Renal pelvis (tissue), 12 donors: ENCODE data around the gene LDB1. TPM values are rescaled to one million over a fixed set of nuclear protein-coding genes. Genes with fewer than 3 reads are reported as not detected.
A peak's percentile ranks its signal among the peaks of the same experiment; 100 is the strongest.

Source experiments
- DNase-seq: peaks from one replicate; pipeline ENCODE4 v3.0.0-alpha.2; 2013
- long read RNA-seq, 16 experiments: transcript quantifications; one replicate each; lab custom pipeline, GENCODE V29; 2026
- polyA plus RNA-seq, 3 donors: library from polyadenylated mRNA; unstranded; fragments of 120-200 nt; gene quantifications; one replicate each; pipeline ENCODE4 v1.2.1, GENCODE V29; 2013; ENCODE audit not compliant: insufficient read length in 3 of 3

LDB1 gene, protein sequence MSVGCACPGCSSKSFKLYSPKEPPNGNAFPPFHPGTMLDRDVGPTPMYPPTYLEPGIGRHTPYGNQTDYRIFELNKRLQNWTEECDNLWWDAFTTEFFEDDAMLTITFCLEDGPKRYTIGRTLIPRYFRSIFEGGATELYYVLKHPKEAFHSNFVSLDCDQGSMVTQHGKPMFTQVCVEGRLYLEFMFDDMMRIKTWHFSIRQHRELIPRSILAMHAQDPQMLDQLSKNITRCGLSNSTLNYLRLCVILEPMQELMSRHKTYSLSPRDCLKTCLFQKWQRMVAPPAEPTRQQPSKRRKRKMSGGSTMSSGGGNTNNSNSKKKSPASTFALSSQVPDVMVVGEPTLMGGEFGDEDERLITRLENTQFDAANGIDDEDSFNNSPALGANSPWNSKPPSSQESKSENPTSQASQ
- polyA plus RNA-seq = 100 to 1,000 TPM; 120 to 144 (median 126) TPM
- long read RNA-seq, donor 1, partial matches to known transcripts = 20 of 27 reads
- long read RNA-seq, donor 1, other reads (novel, unspliced or antisense) = 0 of 27 reads
- long read RNA-seq, donor 2, transcript LDB1-201 (11 exons, 2,285 nt) = minor isoform, 9 of 69 reads
- long read RNA-seq, donor 2, transcript LDB1-202 (11 exons, 2,089 nt) = major isoform, 11 of 69 reads
- long read RNA-seq, donor 2, partial matches to known transcripts = 34 of 69 reads
- long read RNA-seq, donor 2, other reads (novel, unspliced or antisense) = 13 of 69 reads
- long read RNA-seq, donor 3, transcript LDB1-202 (11 exons, 2,089 nt) = major isoform, 6 of 42 reads
- long read RNA-seq, donor 3, transcript LDB1-201 (11 exons, 2,285 nt) = minor isoform, 5 of 42 reads
- long read RNA-seq, donor 3, partial matches to known transcripts = 31 of 42 reads
- long read RNA-seq, donor 3, other reads (novel, unspliced or antisense) = 0 of 42 reads
- long read RNA-seq, donor 4, transcript LDB1-202 (11 exons, 2,089 nt) = major isoform, 6 of 38 reads
- long read RNA-seq, donor 4, partial matches to known transcripts = 22 of 38 reads
- long read RNA-seq, donor 4, other reads (novel, unspliced or antisense) = 6 of 38 reads
- long read RNA-seq, donor 5, partial matches to known transcripts = 13 of 19 reads
- long read RNA-seq, donor 5, other reads (novel, unspliced or antisense) = 0 of 19 reads
- long read RNA-seq, donor 6, transcript LDB1-202 (11 exons, 2,089 nt) = major isoform, 12 of 53 reads
- long read RNA-seq, donor 6, partial matches to known transcripts = 35 of 53 reads
- long read RNA-seq, donor 6, other reads (novel, unspliced or antisense) = 0 of 53 reads
- long read RNA-seq, donor 7, partial matches to known transcripts = 145 of 162 reads
- long read RNA-seq, donor 7, other reads (novel, unspliced or antisense) = 9 of 162 reads
- long read RNA-seq, donor 8, partial matches to known transcripts = 5 of 11 reads
- long read RNA-seq, donor 8, other reads (novel, unspliced or antisense) = 0 of 11 reads
- long read RNA-seq, donor 9, transcript LDB1-201 (11 exons, 2,285 nt) = major isoform, 6 of 68 reads
- long read RNA-seq, donor 9, transcript LDB1-202 (11 exons, 2,089 nt) = major isoform, 6 of 68 reads
- long read RNA-seq, donor 9, partial matches to known transcripts = 48 of 68 reads
- long read RNA-seq, donor 9, other reads (novel, unspliced or antisense) = 5 of 68 reads
- long read RNA-seq, donor 10, transcript LDB1-201 (11 exons, 2,285 nt) = major isoform, 5 of 58 reads
- long read RNA-seq, donor 10, partial matches to known transcripts = 39 of 58 reads
- long read RNA-seq, donor 10, other reads (novel, unspliced or antisense) = 7 of 58 reads
- long read RNA-seq, donor 11, partial matches to known transcripts = 67 of 71 reads
- long read RNA-seq, donor 11, other reads (novel, unspliced or antisense) = 0 of 71 reads
- long read RNA-seq, donor 12, transcript LDB1-201 (11 exons, 2,285 nt) = minor isoform, 6 of 83 reads
- long read RNA-seq, donor 12, transcript LDB1-202 (11 exons, 2,089 nt) = major isoform, 19 of 83 reads
- long read RNA-seq, donor 12, partial matches to known transcripts = 48 of 83 reads
- long read RNA-seq, donor 12, other reads (novel, unspliced or antisense) = 6 of 83 reads
- long read RNA-seq, donor 13, partial matches to known transcripts = 23 of 28 reads
- long read RNA-seq, donor 13, other reads (novel, unspliced or antisense) = 0 of 28 reads
- long read RNA-seq, donor 14 = 0 reads
- long read RNA-seq, donor 15, transcript LDB1-202 (11 exons, 2,089 nt) = major isoform, 7 of 54 reads
- long read RNA-seq, donor 15, transcript LDB1-201 (11 exons, 2,285 nt) = minor isoform, 5 of 54 reads
- long read RNA-seq, donor 15, partial matches to known transcripts = 27 of 54 reads
- long read RNA-seq, donor 15, other reads (novel, unspliced or antisense) = 12 of 54 reads
- long read RNA-seq, donor 16, partial matches to known transcripts = 37 of 44 reads
- long read RNA-seq, donor 16, other reads (novel, unspliced or antisense) = 0 of 44 reads

DNA sequence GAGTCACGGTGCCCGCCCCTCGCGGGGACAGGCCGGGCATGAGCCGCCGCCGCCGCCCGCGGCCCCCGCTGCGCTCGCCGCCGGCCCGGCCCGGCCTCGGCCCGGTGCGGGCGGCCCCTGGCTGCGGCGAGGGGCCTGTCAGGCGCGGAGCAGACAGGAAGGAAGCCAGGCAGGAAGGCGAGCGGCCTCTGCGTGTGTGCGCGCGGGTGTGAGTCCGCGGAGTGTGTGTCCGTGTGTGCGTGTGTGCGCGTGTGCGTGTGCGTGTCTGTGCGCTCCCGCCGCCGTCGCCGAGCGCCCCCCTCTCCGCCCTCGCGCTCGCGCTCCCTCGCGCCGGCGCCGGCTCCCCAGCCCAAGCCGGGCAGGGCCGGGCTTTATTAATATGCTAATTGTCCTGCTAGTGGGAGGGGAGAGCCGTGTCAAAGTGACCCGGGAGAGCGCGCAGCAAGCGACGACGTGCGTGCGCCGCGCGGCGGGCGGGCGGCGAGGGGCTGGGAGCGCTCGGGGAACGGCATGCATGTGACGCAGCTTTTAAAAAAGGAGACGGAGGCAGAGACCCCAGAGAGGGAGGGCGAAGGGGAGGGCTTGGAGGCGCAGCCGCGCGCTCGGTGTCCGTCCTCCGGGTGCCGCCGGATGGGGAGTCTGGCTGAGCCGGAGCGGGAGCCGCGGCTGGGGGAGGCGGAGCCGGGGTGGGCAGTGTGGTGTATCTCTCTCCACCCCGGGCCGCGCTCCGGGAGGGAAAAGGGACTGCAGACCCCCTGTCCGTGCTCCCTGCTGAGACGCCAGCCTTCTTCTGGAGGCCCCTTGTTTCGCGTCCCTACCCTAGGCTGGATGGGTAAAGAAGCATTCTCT lies at the start of gene LDB1:
TSS of gene LDB1 (minus strand) at position 227 of the 849 bp plus-strand sequence. CDS start 258 bp downstream, outside the sequence.
- DNase-seq = peak; percentile 89

DNA sequence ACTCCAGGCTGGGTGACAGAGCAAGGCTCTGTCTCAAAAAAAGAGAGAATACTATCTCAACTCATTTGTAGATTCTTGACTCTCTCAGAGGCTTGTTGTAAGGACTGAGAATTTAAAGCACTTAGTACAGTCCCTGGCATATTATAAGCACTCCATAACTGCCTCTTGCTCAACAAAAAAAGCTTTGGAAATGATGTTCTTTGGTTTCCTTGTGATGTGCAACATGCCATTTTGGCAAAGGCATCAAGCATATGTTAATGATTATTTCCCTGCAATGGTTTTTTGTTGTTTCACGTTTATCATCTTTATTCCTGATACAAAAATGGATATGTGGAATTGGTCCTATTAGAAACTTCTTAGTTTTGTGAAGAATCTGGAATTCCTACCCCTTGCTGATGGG lies 47.7 kb upstream of the LDB1 start:
- no peak for DNase-seq

DNA sequence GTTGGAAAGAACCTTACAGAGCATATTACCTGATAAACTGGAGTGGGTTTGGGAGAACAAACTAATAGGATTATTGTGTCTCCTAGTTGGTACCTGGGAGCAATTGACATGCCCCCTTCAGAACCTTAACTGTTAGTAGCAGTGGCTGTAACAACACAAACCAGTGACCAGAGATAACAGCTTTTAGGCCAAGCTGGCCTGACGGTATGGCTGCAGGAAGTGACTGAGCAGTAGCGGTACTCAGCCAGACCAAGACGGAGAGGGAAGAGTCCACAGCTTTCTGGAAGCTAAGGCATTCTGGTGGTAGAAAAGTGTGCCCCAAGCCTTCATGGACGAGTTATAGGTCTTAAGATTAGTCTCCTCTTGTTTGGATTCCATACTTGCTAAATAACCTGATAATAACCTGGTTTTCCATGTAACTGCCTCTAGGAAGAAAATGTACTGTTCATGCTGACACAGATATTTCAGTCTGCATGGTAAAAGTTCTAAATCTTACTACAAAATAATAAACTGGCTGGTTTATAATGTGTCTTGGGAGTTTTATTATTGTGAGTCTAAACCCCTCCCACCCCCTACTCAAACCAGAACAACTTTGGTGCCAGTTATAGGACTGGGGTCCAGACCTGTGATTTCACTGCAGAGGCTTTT lies 43.3 kb upstream of the LDB1 start:
- no peak for DNase-seq

DNA sequence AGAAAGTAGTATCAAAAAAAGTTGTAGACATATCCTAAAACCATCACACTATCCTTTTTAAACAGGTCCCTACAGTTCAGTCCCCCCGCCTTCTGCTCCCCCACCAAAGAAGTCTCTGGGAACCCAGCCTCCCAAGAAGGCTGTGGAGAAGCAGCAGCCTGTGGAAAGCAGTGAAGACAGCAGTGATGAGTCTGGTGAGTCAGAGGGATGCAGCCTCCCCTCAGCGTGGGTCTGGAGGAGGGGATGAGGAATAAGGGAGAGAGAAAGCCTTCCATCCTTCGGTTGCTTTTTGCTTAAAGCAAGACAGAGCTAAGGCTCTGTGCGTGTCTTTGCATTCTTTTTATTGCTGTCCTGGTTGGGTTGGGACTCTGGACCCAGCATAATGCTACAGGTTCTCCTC lies 39.7 kb upstream of the LDB1 start:
- DNase-seq = no peak

DNA sequence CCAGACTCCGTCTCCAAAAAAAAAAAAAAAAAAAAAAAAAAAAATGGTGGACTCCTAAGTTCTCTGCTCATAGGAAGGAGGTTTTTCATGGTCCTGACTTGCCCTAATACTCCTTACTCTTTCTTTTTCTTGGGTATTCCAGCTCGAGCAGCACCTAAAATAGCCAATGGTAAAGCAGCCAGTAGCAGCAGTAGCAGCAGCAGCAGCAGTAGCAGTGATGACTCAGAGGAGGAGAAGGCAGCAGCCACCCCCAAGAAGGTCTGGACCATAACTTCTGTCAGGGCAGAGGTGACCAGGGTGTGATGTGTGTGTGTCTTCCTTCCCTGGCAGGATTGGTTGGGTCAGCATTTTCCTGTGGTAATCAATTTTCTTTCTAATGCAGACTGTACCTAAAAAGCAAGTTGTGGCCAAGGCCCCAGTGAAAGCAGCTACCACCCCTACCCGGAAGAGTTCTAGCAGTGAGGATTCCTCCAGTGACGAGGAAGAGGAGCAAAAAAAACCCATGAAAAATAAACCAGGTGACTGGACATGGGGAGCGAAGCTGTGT lies 39.0 kb upstream of the LDB1 start:
- DNase-seq = no peak

DNA sequence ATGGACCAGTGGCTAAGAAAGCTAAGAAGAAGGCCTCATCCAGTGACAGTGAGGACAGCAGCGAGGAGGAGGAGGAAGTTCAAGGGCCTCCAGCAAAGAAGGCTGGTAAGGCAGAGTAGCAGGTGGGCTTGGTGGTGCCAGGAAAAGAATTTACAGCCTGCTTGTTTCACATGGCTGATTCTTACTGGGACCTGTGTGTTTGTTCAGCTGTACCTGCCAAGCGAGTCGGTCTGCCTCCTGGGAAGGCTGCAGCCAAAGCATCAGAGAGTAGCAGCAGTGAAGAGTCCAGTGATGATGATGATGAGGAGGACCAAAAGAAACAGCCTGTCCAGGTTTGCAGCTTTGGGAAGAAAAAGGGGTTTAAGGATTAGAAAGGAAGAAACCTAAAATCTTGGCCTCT lies 37.1 kb upstream of the LDB1 start:
- no peak for DNase-seq

DNA sequence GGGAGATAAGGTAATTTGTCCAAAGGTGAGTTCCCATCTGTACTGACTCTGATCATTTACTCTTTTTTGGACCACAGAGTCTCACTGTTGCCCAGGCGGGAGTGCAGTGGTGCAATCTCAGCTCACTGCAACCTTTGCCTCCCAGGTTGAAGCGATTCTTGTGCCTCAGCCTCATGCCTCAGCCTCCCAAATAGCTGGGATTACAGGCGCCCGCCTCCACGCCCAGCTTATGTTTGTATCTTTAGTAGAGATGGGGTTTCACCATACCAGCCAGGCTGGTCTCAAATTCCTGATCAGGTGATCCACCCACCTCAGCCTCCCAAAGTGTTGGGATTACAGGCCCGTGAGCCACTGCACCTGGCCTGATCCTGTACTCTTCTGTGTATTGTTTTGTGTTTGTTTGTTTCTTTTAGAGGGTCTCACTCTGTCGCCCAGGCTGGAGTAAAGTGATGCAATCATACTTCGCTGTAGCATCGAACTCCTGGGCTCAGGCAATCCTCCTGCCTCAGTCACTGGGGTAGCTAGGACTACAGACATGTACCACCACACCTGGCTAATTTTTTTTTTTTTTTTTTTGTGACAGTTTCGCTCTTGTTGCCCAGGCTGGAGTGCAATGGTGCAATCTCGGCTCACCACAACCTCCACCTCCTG lies 34.4 kb upstream of the LDB1 start:
- no peak for DNase-seq

DNA sequence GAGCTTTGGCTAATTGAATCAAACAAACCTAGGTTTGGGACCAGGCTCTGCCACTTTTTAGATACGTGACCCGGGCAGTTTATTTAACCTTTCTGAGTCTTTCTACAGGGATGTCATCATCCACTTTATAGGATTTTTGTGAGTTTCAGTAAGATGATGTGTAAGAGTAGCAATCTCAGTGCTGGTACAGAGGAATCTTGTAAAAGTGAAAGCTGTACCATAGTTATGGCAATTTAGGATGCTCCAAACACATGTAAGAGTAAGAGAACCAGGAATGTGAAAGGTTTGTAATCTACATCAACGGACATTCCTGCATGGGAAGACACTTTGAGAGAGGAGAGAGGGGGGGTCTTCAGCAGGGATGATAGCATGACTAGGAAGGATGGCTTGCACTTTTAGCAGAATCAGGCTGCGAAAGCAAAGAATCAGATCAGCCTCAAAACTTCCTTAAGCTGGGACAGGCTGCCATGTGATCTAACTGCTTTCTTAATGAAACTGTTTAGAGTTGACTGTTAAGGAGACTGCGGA lies 33.0 kb upstream of the LDB1 start:
- DNase-seq = no peak

DNA sequence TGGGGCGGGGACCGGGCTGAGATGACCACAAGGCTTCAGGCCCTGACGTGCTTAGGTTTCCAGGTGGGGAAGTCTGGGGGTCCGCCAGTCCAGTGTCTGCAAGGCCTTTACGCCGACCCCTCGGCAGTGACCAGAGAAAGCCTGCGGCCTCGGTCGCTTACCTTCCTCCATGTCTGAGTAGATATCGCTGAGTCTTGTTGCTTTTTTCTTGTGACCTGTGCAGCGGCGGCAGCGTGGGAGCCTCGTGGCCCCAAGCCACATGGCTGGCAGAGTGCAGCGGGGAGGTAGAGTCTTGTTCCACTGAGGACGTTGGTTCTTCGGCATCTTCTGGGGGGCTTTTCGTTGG lies 32.4 kb upstream of the LDB1 start:
- no peak for DNase-seq

DNA sequence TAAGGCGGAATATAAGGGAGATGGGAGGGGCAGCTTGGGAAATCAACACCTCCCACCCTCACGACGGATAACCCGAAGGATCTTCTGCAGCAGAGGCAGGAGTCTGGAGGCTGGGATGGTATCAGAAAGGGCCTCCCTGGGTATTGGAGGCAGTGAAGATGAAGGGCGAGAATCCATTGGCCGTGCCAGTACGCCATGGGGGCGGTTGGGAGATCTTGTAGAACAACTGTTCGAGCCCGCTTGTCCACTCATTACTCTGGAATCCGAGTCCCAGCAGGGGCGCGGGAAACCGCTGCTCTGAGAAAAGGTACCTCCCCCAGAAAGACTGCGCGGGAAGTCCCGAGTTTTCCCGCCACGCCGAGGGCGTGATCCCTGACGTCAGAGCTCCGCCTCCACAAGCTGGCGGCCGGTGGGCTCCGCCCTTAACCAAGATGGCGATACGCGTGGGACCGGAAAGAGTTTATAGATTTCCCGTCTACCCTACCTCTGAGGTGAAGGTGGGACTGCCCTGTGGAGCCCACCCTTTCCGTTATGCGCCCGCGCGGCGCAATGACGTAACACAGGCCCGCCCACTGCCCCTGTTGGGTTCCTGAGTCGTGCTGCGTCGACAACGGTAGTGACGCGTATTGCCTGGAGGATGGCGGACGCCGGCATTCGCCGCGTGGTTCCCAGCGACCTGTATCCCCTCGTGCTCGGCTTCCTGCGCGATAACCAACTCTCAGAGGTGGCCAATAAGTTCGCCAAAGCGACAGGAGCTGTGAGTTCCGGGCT lies 31.8 kb upstream of the LDB1 start, which contains the start of gene NOLC1:
TSS of gene NOLC1 (plus strand) at position 616 of the 771 bp plus-strand sequence. CDS start at position 638, 22 bp downstream.
- DNase-seq = peak; percentile 98

DNA sequence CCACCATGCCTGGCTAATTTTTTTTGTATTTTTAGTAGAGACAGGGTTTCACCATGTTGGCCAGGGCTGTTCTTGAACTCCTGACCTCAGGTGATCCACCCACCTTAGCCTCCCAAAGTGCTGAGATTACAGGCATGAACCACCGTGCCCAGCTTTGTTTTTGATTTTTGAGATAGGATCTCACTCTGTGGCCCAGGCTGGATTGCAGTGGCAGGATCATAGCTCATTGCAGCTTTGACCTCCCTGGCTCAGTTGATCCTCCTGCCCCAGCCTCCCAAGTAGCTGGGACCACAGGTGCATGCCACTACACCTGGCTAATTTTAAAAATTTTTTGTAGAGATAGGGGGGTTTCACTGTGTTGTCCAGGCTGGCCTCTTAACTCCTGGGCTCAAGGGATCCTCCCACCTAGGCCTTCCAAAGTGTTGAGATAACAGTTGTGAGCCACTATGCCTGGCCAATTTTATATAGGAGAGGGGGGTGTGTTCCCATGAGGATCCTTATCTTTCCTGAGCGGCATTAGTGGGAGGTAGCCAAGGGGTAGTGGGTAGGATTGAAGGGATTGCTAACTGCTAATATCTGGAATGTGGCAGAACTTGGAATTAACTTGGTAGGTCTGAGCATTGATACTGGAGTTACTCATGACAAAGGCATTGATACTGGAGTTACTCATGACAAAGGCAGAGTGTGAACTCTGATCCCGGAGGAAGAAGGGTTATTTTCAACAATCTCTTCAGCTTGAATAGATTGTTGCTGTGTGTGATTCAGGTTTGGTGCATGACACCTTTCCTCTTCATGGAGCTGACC lies 31.0 kb upstream of the LDB1 start:
- no peak for DNase-seq

DNA sequence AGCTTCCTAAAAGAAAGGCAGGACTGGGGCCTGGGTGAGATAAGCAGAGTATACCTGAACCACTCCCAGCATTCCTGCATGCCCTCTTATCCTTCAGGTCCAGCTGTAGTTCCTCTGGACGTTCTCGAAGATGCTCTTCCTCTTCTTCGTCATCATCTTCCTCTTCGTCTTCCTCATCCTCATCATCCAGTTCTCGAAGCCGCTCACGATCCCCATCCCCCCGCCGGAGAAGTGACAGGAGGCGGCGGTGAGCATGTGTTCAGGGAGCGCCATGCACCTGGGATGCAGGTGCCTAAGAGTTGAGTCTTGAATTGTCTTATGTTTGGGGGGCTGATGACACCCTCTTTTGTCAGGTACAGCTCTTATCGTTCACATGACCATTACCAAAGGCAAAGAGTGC lies 28.1 kb upstream of the LDB1 start:
- no peak for DNase-seq

DNA sequence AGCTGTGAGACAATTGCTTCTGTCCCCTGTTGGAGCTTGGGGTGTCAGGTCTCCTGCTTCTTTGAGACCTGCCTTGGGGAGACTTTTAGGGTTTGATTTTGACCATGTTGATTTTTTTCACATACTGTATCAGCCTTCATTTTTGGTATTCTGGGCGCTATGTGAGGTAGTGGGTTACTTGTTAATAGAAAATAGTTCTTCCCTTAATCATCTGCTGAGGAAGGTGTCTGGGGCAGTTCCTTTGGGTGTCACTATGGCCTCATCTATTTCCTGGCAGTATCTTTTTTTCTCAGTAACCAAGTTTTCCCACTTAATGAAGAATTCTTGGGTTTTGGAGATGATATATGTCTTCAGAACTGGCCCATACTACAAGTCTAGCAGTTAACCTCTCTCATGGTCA lies 27.4 kb upstream of the LDB1 start:
- DNase-seq = no peak

DNA sequence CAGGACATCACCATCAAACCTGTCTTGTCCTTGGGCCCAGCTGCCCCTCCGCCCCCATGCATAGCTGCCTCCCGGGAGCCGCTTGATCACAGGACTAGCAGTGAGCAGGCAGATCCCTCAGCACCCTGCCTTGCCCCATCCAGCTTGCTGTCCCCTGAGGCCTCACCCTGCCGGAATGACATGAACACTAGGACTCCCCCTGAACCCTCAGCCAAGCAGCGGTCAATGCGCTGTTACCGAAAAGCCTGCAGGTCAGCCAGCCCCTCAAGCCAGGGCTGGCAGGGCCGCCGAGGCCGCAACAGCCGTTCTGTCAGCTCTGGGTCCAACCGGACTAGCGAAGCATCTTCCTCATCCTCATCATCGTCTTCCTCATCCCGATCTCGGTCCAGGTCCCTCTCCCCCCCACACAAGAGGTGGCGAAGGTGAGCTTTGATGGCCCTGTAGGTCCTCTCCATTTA lies 26.8 kb upstream of the LDB1 start:
- DNase-seq = no peak

DNA sequence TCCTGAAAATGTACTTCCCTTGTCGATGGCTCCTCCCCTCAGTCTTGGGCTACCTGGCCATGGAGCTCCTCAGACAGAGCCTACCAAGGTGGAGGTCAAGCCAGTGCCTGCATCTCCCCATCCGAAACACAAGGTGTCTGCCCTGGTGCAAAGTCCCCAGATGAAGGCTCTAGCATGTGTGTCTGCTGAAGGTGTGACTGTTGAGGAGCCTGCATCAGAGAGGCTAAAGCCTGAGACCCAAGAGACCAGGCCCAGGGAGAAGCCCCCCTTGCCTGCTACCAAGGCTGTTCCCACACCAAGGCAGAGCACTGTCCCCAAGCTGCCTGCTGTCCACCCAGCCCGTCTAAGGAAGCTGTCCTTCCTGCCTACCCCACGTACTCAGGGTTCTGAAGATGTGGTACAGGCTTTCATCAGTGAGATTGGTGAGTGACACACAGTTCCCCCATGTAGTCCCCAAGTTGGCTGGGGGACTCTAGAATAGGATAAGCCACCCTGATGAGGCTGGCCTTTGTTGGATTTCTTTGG lies 21.5 kb upstream of the LDB1 start:
- no peak for DNase-seq
